K562 (cell line): ENCODE results near the gene ARPC1A. TPM values are rescaled to one million over a fixed set of nuclear protein-coding genes. Genes with fewer than 3 reads are reported as not detected.

Experiments used
- ATAC-seq: fragments of 200-7000 bp; cut with Tn5 transposase; 3 replicates; pipeline ENCODE4 v1.9.1; 2020; ENCODE audit warnings: moderate library complexity
- BruUV-seq: library from RNA; stranded (reverse); fragments of 400-500 nt; replicated peaks from 2 replicates; lab custom pipeline; 2021; lab: Mats Ljungman, UMichigan
- CTCF ChIA-PET: fragments of 300-600 bp; formaldehyde crosslinking; extraction: SDS; loops from one replicate; lab custom pipeline; 2021; ENCODE audit warnings: low intra/inter-chr PET ratio; lab: Yijun Ruan, JAX
- POLR2A ChIA-PET: fragments of 300-600, 350-650 bp; sonication (Branson Sonifier 250); formaldehyde crosslinking; extraction: SDS; loops from one replicate; lab custom pipeline; 2021; ENCODE audit warnings: antibody characterized with exemption, inconsistent platforms; lab: Yijun Ruan, JAX
- DNase-seq, 4 experiments: peaks; one replicate each; pipeline versions ENCODE4 v3.0.0 to v3.0.0-alpha.2; 2011 to 2018; ENCODE audit warnings: low spot score in 3 of 4, mixed read lengths in 3 of 4; ENCODE audit errors: extremely low read depth in 1 of 4
- FAIRE-seq: peaks from 2 replicates; lab custom pipeline; 2011; peaks lifted over from hg19 to GRCh38; lab: Jason Lieb, UNC
- H2AFZ ChIP-seq: 2 replicates; pipeline ENCODE4 v1.6.0; 2011; ENCODE audit warnings: low read depth, low read length, control low read depth, inconsistent platforms
- H3K27ac ChIP-seq: fragments of 200-600 bp; 3 replicates; pipeline ENCODE4 v1.8.0; 2011; ENCODE audit warnings: low read depth, mild to moderate bottlenecking, control low read depth, inconsistent platforms, low read length, moderate library complexity, mixed read lengths; ENCODE audit errors: extremely low read depth
- H3K27me3 ChIP-seq, 2 experiments: fragments of 300-600 bp in 1 of 2; 2 replicates in 1 of 2; 3 replicates in 1 of 2; pipeline versions ENCODE4 v1.6.0 to v1.8.0; 2011; ENCODE audit warnings: inconsistent platforms in 2 of 2, low read length in 2 of 2, mild to moderate bottlenecking in 1 of 2, mixed read lengths in 1 of 2, moderate library complexity in 1 of 2; ENCODE audit not compliant: control insufficient read depth in 2 of 2, insufficient read depth in 2 of 2
- H3K36me3 ChIP-seq: fragments of 300-600 bp; 3 replicates; pipeline ENCODE4 v1.8.0; 2011; ENCODE audit warnings: mild to moderate bottlenecking, low read length, inconsistent platforms; ENCODE audit not compliant: control insufficient read depth, insufficient read depth
- H3K4me1 ChIP-seq, 2 experiments: fragments of 200-600 bp in 1 of 2; replicated peaks in 1 of 2; 2 replicates in 1 of 2; 3 replicates in 1 of 2; pipeline versions ENCODE4 v1.5.1 to v1.8.0; 2011; ENCODE audit warnings: inconsistent platforms in 2 of 2, low read length in 2 of 2, mild to moderate bottlenecking in 1 of 2, mixed read lengths in 1 of 2, moderate library complexity in 1 of 2; ENCODE audit not compliant: control insufficient read depth in 2 of 2, insufficient read depth in 2 of 2
- H3K4me2 ChIP-seq: 2 replicates; pipeline ENCODE4 v1.6.1; 2011; ENCODE audit warnings: low read length, control low read depth, inconsistent platforms, mixed read lengths; ENCODE audit not compliant: insufficient read depth
- H3K4me3 ChIP-seq: fragments of 200-600 bp; sonication (generic), shearing (Covaris generic); 2 replicates; pipeline ENCODE4 v1.5.1; 2016; ENCODE audit warnings: control low read depth, inconsistent platforms
- H3K79me2 ChIP-seq: fragments of 200-600 bp; 3 replicates; pipeline ENCODE4 v1.8.0; 2011; ENCODE audit warnings: low read length, inconsistent platforms; ENCODE audit not compliant: control insufficient read depth, insufficient read depth
- H3K9ac ChIP-seq, 2 experiments: 2 replicates each; pipeline versions ENCODE4 v1.6.0 to v1.6.1; 2011; ENCODE audit warnings: low read depth in 2 of 2, low read length in 2 of 2, control low read depth in 1 of 2, inconsistent platforms in 1 of 2, mild to moderate bottlenecking in 1 of 2, mixed read lengths in 1 of 2; ENCODE audit not compliant: insufficient read depth in 1 of 2
- H3K9me1 ChIP-seq: one replicate; pipeline ENCODE4 v1.6.0; 2011; ENCODE audit warnings: inconsistent platforms, mild to moderate bottlenecking, low read length, moderate library complexity; ENCODE audit not compliant: control insufficient read depth, insufficient read depth
- H3K9me3 ChIP-seq: replicated peaks from 2 replicates; pipeline ENCODE4 v1.5.1; 2011; ENCODE audit warnings: low read depth, low read length, inconsistent platforms; ENCODE audit not compliant: control insufficient read depth, insufficient read depth
- H4K20me1 ChIP-seq: replicated peaks from 2 replicates; pipeline ENCODE4 v1.6.1; 2011; ENCODE audit warnings: low read length, inconsistent platforms, mixed read lengths; ENCODE audit not compliant: control insufficient read depth, insufficient read depth
- ADNP ChIP-seq: fragments of 200-800 bp; sonication (Bioruptor generic); IDR thresholded peaks from 2 replicates; pipeline ENCODE4 v1.6.1; 2016; ENCODE audit warnings: missing genetic modification characterization, missing compliant biosample characterization
- ARHGAP35 ChIP-seq: fragments of 450-650 bp; IDR thresholded peaks from 2 replicates; pipeline ENCODE4 v1.6.1; 2018; ENCODE audit not compliant: partially characterized antibody
- BRF1 ChIP-seq: IDR thresholded peaks from 3 replicates; pipeline ENCODE4 v1.6.1; 2011; ENCODE audit warnings: borderline replicate concordance, mild to moderate bottlenecking; ENCODE audit not compliant: insufficient read length; ENCODE audit errors: extremely low read depth
- GATA2 ChIP-seq: sonication (generic); formaldehyde crosslinking; IDR thresholded peaks from 2 replicates; pipeline ENCODE4 v1.4.0; 2020; ENCODE audit warnings: mild to moderate bottlenecking, missing genetic modification reagents
- GTF2F1 ChIP-seq: IDR thresholded peaks from 2 replicates; pipeline ENCODE4 v1.6.1; 2011; ENCODE audit warnings: low read depth, low read length, improper control_type of control experiment
- XRCC5 ChIP-seq: fragments of 200-400 bp; formaldehyde crosslinking; IDR thresholded peaks from 2 replicates; pipeline ENCODE4 v1.6.1; 2017; ENCODE audit warnings: low read depth, mild to moderate bottlenecking, low read length
- ZNF121 ChIP-seq: sonication (generic); formaldehyde crosslinking; conservative IDR thresholded peaks from 2 replicates; pipeline ENCODE4 v1.8.0; 2022; ENCODE audit warnings: missing genetic modification reagents
- WGBS: fragments of 100-300 bp; shearing (Covaris generic); methylation state at CpG from one replicate; pipeline ENCODE4 v1.1.6; 2016; ENCODE audit warnings: low coverage, mixed read lengths; ENCODE audit not compliant: insufficient coverage; ENCODE audit errors: missing lambda C conversion rate; 5-methylcytosine and 5-hydroxymethylcytosine counted together
- in situ Hi-C: fragments of 300-500 bp; cut with MboI; formaldehyde crosslinking; loops from 4 replicates; pipeline ENCODE4 v1.15.0; 2018; ENCODE audit warnings: inconsistent platforms, mixed read lengths
- intact Hi-C: fragments of 100-400 bp; cut with micrococcal nuclease; formaldehyde crosslinking; loops from 2 replicates; pipeline ENCODE4 v1.14.2; 2022
- polyA plus RNA-seq, 8 experiments: library from polyadenylated mRNA; depleted of rRNA in 4 of 8; stranded (reverse) in 5 of 8; unstranded in 3 of 8; fragments of >200 nt; fragmentation: Nextera tagmentation in 2 of 8; fragmentation: Illumina TruSeq in 1 of 8; extraction: Ambion mirVana in 2 of 8; extraction: Trizol in 1 of 8; gene quantifications; 2 replicates each; pipeline versions ENCODE4 v1.2.1 to v1.2.3, GENCODE V29; 2011 to 2014; ENCODE audit warnings: inconsistent platforms in 1 of 8, missing spikeins in 1 of 8
- total RNA-seq, 7 experiments: library from RNA; depleted of rRNA in 6 of 7; stranded (reverse); fragments of >200 nt in 6 of 7; fragmentation: Illumina TruSeq in 2 of 7; extraction: Trizol in 2 of 7; gene quantifications; 2 replicates each; pipeline versions ENCODE4 v1.2.1 to v1.2.3, GENCODE V29; 2011 to 2021; ENCODE audit warnings: low replicate concordance in 1 of 7
- TF ChIP-seq, protein P1 (sequence below): fragments of 250-450 bp; sonication (Bioruptor Pico); IDR thresholded peaks from 2 replicates; pipeline ENCODE4 v1.8.0; 2021; ENCODE audit warnings: moderate library complexity, mild to moderate bottlenecking, inconsistent platforms
- TF ChIP-seq, protein P2 (sequence below): fragments of 150-350 bp; IDR thresholded peaks from 2 replicates; pipeline ENCODE4 v1.6.1; 2014; ENCODE audit warnings: low read depth, mild to moderate bottlenecking, low read length, borderline replicate concordance
- TF ChIP-seq, protein P3 (sequence below): fragments of 450-650 bp; formaldehyde crosslinking; conservative IDR thresholded peaks from 2 replicates; pipeline ENCODE4 v1.4.0; 2022; ENCODE audit warnings: mild to moderate bottlenecking, missing genetic modification characterization

Gene ARPC1A
- total and polyA plus RNA-seq, 9 of the 15 experiments (the other 6 are each of a cell fraction or from before 2014, with no cell fraction given) = 39.5 to 151 (median 86.1) TPM

DNA sequence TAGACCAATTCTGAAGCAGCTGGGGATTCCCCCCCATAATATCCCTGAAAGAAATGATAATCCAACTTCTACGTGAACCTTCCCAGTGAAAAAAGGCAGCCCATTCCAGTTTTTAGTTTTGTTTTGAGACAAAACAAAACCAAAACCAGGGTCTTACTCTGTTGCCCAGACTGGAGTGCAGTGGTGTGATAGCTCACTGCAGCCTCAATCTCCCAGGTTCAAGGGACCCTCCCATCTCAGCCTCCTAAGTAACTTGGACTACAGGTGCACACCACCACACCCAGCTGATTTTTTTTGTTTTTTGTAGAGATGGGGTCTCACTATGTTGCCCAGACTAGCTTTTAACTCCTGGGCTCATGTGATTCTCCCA lies 12.5 kb upstream of the ARPC1A start:
- intact Hi-C loops (loop anchor here (1.0 kb wide), 2 partner anchors 39 to 273 kb away; no protein-coding TSS in a partner anchor), in situ Hi-C loops (no loop called here)
- Histone ChIP-seq H4K20me1 (no peaks in the 10 kb centered on the region; the same call in 1 of the 2 replicates), H3K27ac (no peak overlapping the region), H3K36me3 (no peaks in the 10 kb centered on the region), H3K9me1 (no peaks in the 10 kb centered on the region), H3K79me2 (no peaks in the 10 kb centered on the region), H2AFZ (no peak overlapping the region), H3K4me3 (no peak overlapping the region), H3K4me2 (no peak overlapping the region), H3K9ac (no peak overlapping the region), H3K27me3 (peaks cover 22 to 31% of the 10 kb centered on the region in 2 experiments), H3K4me1 (no peaks in the 10 kb centered on the region; a peak in 1 of 5 replicates), H3K9me3 (no peaks in the 10 kb centered on the region; the same call in 1 of the 2 replicates)
- no peak for FAIRE-seq
- no peak for DNase-seq
- no peak for ATAC-seq
- ChIA-PET POLR2A (no interaction called here), CTCF (interaction anchor here (0.7 to 4.5 kb wide), 3 partner anchors 37 to 272 kb away, joined by 3 to 56 read pairs (median 5); no protein-coding TSS in a partner anchor)
- BruUV-seq = no TSS peak
- TF ChIP-seq BRF1 (no peak), XRCC5 (no peak), ZNF121 (CRISPR knock-in tag) (peak; percentile 53; the same call in 1 of the 2 replicates)
- WGBS = 0% methylated on average over 1 of the region's 1 CpG

DNA sequence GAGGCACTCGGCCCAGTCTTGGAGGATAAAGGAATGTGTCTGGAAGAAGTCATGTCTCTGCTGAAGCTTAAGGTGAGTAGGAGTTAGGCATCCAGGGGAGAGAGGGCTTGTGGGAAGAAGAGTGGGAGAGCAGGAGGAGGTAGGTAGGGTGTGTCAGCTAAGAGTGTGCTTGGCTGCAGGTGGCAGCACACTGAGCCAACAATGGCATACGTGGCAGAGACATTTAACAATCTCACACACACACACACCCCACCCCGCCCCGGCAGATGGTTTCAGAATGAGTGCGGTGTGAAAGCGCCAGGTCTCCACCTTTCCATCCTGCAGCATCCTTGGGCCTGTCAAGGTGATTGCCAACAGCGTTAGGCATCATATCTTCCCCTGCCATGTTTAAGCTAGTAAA lies 11.2 kb upstream of the ARPC1A start:
- H3K9me1 ChIP-seq = no peaks in the 10 kb centered on the region
- in situ Hi-C loops = no loop called here
- WGBS = 12% methylated on average over 7 of the region's 7 CpGs
- H3K9ac ChIP-seq = no peak overlapping the region; a peak in 1 of 4 replicates
- no peaks in the 10 kb centered on the region for H3K79me2 ChIP-seq
- no peak overlapping the region for H2AFZ ChIP-seq
- no peaks in the 10 kb centered on the region; the same call in 1 of the 2 replicates for H4K20me1 ChIP-seq
- FAIRE-seq = no peak
- no peaks in the 10 kb centered on the region; a peak in 1 of 5 replicates for H3K4me1 ChIP-seq
- H3K4me2 ChIP-seq = no peak overlapping the region
- intact Hi-C loops = no loop called here
- ChIA-PET POLR2A (interaction anchor here (0.9 to 1.1 kb wide), 2 partner anchors 40 to 375 kb away, joined by 3 to 4 read pairs; no protein-coding TSS in a partner anchor), CTCF (interaction anchor here (4.5 kb wide), 1 partner anchor 273 kb away, joined by 56 read pairs; no protein-coding TSS in a partner anchor)
- H3K4me3 ChIP-seq = no peak overlapping the region
- no peaks in the 10 kb centered on the region for H3K36me3 ChIP-seq
- DNase-seq = no peak
- H3K9me3 ChIP-seq = no peaks in the 10 kb centered on the region; the same call in 1 of the 2 replicates
- H3K27me3 ChIP-seq = peaks cover 17 to 26% of the 10 kb centered on the region in 2 experiments
- H3K27ac ChIP-seq = no peak overlapping the region
- no peak for ATAC-seq
- no TSS peak for BruUV-seq
- TF ChIP-seq, protein P1, sequence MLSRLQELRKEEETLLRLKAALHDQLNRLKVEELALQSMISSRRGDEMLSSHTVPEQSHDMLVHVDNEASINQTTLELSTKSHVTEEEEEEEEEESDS (CRISPR knock-in tag) = no peak
- TF ChIP-seq GTF2F1 = no peak
- TF ChIP-seq ARHGAP35 = no peak
- no peak for TF ChIP-seq ADNP (tag)
- TF ChIP-seq, protein P2, sequence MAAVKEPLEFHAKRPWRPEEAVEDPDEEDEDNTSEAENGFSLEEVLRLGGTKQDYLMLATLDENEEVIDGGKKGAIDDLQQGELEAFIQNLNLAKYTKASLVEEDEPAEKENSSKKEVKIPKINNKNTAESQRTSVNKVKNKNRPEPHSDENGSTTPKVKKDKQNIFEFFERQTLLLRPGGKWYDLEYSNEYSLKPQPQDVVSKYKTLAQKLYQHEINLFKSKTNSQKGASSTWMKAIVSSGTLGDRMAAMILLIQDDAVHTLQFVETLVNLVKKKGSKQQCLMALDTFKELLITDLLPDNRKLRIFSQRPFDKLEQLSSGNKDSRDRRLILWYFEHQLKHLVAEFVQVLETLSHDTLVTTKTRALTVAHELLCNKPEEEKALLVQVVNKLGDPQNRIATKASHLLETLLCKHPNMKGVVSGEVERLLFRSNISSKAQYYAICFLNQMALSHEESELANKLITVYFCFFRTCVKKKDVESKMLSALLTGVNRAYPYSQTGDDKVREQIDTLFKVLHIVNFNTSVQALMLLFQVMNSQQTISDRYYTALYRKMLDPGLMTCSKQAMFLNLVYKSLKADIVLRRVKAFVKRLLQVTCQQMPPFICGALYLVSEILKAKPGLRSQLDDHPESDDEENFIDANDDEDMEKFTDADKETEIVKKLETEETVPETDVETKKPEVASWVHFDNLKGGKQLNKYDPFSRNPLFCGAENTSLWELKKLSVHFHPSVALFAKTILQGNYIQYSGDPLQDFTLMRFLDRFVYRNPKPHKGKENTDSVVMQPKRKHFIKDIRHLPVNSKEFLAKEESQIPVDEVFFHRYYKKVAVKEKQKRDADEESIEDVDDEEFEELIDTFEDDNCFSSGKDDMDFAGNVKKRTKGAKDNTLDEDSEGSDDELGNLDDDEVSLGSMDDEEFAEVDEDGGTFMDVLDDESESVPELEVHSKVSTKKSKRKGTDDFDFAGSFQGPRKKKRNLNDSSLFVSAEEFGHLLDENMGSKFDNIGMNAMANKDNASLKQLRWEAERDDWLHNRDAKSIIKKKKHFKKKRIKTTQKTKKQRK = no peak
- no peak for TF ChIP-seq GATA2
- TF ChIP-seq, protein P3, sequence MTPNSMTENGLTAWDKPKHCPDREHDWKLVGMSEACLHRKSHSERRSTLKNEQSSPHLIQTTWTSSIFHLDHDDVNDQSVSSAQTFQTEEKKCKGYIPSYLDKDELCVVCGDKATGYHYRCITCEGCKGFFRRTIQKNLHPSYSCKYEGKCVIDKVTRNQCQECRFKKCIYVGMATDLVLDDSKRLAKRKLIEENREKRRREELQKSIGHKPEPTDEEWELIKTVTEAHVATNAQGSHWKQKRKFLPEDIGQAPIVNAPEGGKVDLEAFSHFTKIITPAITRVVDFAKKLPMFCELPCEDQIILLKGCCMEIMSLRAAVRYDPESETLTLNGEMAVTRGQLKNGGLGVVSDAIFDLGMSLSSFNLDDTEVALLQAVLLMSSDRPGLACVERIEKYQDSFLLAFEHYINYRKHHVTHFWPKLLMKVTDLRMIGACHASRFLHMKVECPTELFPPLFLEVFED = no peak
- no peak for TF ChIP-seq BRF1
